ENCODE data around the gene MBTPS1.

MBTPS1 gene

GRCh38 chr16:84144209-84144858, 27.6 kb upstream of the MBTPS1 start:
- peak overlapping the region; percentile 34; the same call in 1 of the 2 replicates for H3K27ac ChIP-seq (ENCODE audit: extremely low read depth, low read depth, low read length)
- ChIA-PET CTCF (interaction anchor here (0.7 kb wide), 3 partner anchors 40 to 88 kb away, joined by 3 read pairs; no protein-coding TSS in a partner anchor), POLR2A (interaction anchor here (0.9 to 2.7 kb wide), 3 partner anchors 28 to 43 kb away, joined by 4 to 23 read pairs (median 5); partner anchors contain the start of genes MBTPS1 and TAF1C)

GRCh38 chr16:84143784-84144199, 27.1 kb upstream of the MBTPS1 start:
- POLR2A ChIA-PET = interaction anchor here (0.9 to 2.7 kb wide), 2 partner anchors 27 to 33 kb away, joined by 5 to 23 read pairs; partner anchors contain the start of gene MBTPS1

More at GRCh38 chr16:84144209-84144858, 27.6 kb upstream of the MBTPS1 start:
- H3K9me3 ChIP-seq (ENCODE audit: control insufficient read depth, insufficient read depth, low read depth, low read length) = no peaks in the 10 kb centered on the region
- TF ChIP-seq ZNF335 (tag by site-specific recombination; conservative IDR thresholded peaks at IDR 0.05) = peak; percentile 99
- TF ChIP-seq ZBTB8A (tag by site-specific recombination; IDR thresholded peaks at IDR 0.05) = 0 out of 2 replicates have a peak, but pooled peaks have one; percentile 12
- no peak for TF ChIP-seq TRIM28 (IDR thresholded peaks at IDR 0.05; ENCODE audit: borderline replicate concordance, low read length)
- TF ChIP-seq ZBTB20 (tag by site-specific recombination; IDR thresholded peaks at IDR 0.05) = peak; percentile 76
- TF ChIP-seq HOXA7 (CRISPR knock-in tag; IDR thresholded peaks at IDR 0.05; ENCODE audit: borderline replicate concordance) = no peak
- TF ChIP-seq ZBTB17 (tag by site-specific recombination; IDR thresholded peaks at IDR 0.05) = peak; percentile 69
- no peak for TF ChIP-seq ZNF555 (tag by site-specific recombination; conservative IDR thresholded peaks at IDR 0.05)
- peak; percentile 24; the same call in 1 of the 2 replicates for TF ChIP-seq ZNF398 (tag by site-specific recombination; IDR thresholded peaks at IDR 0.05)
- TF ChIP-seq GLIS2 (tag by site-specific recombination; IDR thresholded peaks at IDR 0.05) = 0 out of 2 replicates have a peak, but pooled peaks have one; percentile 42
- no peaks in the 10 kb centered on the region for H3K36me3 ChIP-seq (ENCODE audit: control insufficient read depth in 2 of 2, insufficient read depth in 1 of 2, low read length in 2 of 2)
- H3K4me1 ChIP-seq (ENCODE audit: control insufficient read depth, insufficient read depth, low read length) = no peaks in the 10 kb centered on the region
- H3K4me3 ChIP-seq (ENCODE audit: low read depth, low read length) = peak overlapping the region; percentile 77

GRCh38 chr16:84143081-84143480, 26.3 kb upstream of the MBTPS1 start:
- Histone ChIP-seq H3K9me3 (ENCODE audit: control insufficient read depth, insufficient read depth, low read depth, low read length) (no peaks in the 10 kb centered on the region), H3K4me3 (ENCODE audit: low read depth, low read length) (no peak overlapping the region), H3K4me1 (ENCODE audit: control insufficient read depth, insufficient read depth, low read length) (peaks cover 7% of the 10 kb centered on the region; the same call in 1 of the 2 replicates), H3K27ac (ENCODE audit: extremely low read depth, low read depth, low read length) (no peak overlapping the region), H3K36me3 (ENCODE audit: control insufficient read depth in 2 of 2, insufficient read depth in 1 of 2, low read length in 2 of 2) (no peaks in the 10 kb centered on the region)
- TF ChIP-seq SETDB1 (IDR thresholded peaks at IDR 0.05; ENCODE audit: insufficient read length, low read length) = no peak
- TF ChIP-seq ZNF146 (tag by site-specific recombination; IDR thresholded peaks at IDR 0.05) = peak; percentile 87
- CTCF ChIA-PET = interaction anchor here (1.4 kb wide), 1 partner anchor 78 kb away, joined by 4 read pairs; no protein-coding TSS in a partner anchor
- POLR2A ChIA-PET = no interaction called here

More at GRCh38 chr16:84143784-84144199, 27.1 kb upstream of the MBTPS1 start:
- CTCF ChIA-PET = interaction anchor here (0.7 to 1.4 kb wide), 2 partner anchors 60 to 78 kb away, joined by 3 to 4 read pairs; no protein-coding TSS in a partner anchor
- TF ChIP-seq ZNF843 (tag by site-specific recombination; IDR thresholded peaks at IDR 0.05) (no peak), ZNF398 (tag by site-specific recombination; IDR thresholded peaks at IDR 0.05) (peak; percentile 27; the same call in 1 of the 2 replicates)
- H3K9me3 ChIP-seq (ENCODE audit: control insufficient read depth, insufficient read depth, low read depth, low read length) = no peaks in the 10 kb centered on the region
- no peak overlapping the region for H3K27ac ChIP-seq (ENCODE audit: extremely low read depth, low read depth, low read length)
- H3K4me3 ChIP-seq (ENCODE audit: low read depth, low read length) = peak overlapping the region; percentile 77
- peaks cover 4% of the 10 kb centered on the region; the same call in 1 of the 2 replicates for H3K4me1 ChIP-seq (ENCODE audit: control insufficient read depth, insufficient read depth, low read length)
- no peaks in the 10 kb centered on the region for H3K36me3 ChIP-seq (ENCODE audit: control insufficient read depth in 2 of 2, insufficient read depth in 1 of 2, low read length in 2 of 2)

Measured in HEK293 (cell line).